ENCODE results near the gene DAND5.

The DAND5 gene

GRCh38 chr19:13019332-13019731 is 50.0 kb downstream of the DAND5 start:
- no peaks in the 10 kb centered on the region for H3K36me3 Mint-ChIP-seq (ENCODE audit: low read depth)
- no peak overlapping the region for H3K4me3 Mint-ChIP-seq
- no peak for DNase-seq
- H3K4me1 Mint-ChIP-seq: peaks cover 24% of the 10 kb centered on the region
- no peak overlapping the region for H3K27ac Mint-ChIP-seq
- peaks cover 100% of the 10 kb centered on the region for H3K27me3 Mint-ChIP-seq (ENCODE audit: low read depth, poor library complexity)
- TF ChIP-seq CTCF (IDR thresholded peaks at IDR 0.05): no peak
- no peaks in the 10 kb centered on the region for H3K9me3 Mint-ChIP-seq

- no peak for DNase-seq
- no peaks in the 10 kb centered on the region for H3K9me3 Mint-ChIP-seq
- no peaks in the 10 kb centered on the region for H3K36me3 Mint-ChIP-seq (ENCODE audit: low read depth)
- peaks cover 100% of the 10 kb centered on the region for H3K27me3 Mint-ChIP-seq (ENCODE audit: low read depth, poor library complexity)
- H3K4me1 Mint-ChIP-seq: peaks cover 29% of the 10 kb centered on the region
- no peak overlapping the region for H3K27ac Mint-ChIP-seq
- H3K4me3 Mint-ChIP-seq: no peak overlapping the region
- no peak for TF ChIP-seq CTCF (IDR thresholded peaks at IDR 0.05)
Measured at GRCh38 chr19:13020002-13020414, 50.6 kb downstream of the DAND5 start.

- H3K36me3 Mint-ChIP-seq (ENCODE audit: low read depth): no peaks in the 10 kb centered on the region
- H3K9me3 Mint-ChIP-seq: no peaks in the 10 kb centered on the region
- peak overlapping the region; percentile 18 for H3K4me3 Mint-ChIP-seq
- DNase-seq: no peak
- H3K27me3 Mint-ChIP-seq (ENCODE audit: low read depth, poor library complexity): peaks cover 100% of the 10 kb centered on the region
- TF ChIP-seq CTCF (IDR thresholded peaks at IDR 0.05): no peak
- peaks cover 41% of the 10 kb centered on the region for H3K4me1 Mint-ChIP-seq
- H3K27ac Mint-ChIP-seq: no peak overlapping the region
Measured at GRCh38 chr19:13022111-13022858, 52.9 kb downstream of the DAND5 start.

GRCh38 chr19:13022859-13023636 is 53.7 kb downstream of the DAND5 start:
- no peak overlapping the region for H3K4me3 Mint-ChIP-seq
- H3K27ac Mint-ChIP-seq: no peak overlapping the region
- peaks cover 100% of the 10 kb centered on the region for H3K27me3 Mint-ChIP-seq (ENCODE audit: low read depth, poor library complexity)
- peaks cover 36% of the 10 kb centered on the region for H3K4me1 Mint-ChIP-seq
- TF ChIP-seq CTCF (IDR thresholded peaks at IDR 0.05): no peak
- no peaks in the 10 kb centered on the region for H3K36me3 Mint-ChIP-seq (ENCODE audit: low read depth)
- no peaks in the 10 kb centered on the region for H3K9me3 Mint-ChIP-seq
- DNase-seq: no peak

- no peaks in the 10 kb centered on the region for H3K9me3 Mint-ChIP-seq
- peaks cover 100% of the 10 kb centered on the region for H3K27me3 Mint-ChIP-seq (ENCODE audit: low read depth, poor library complexity)
- no peak for TF ChIP-seq CTCF (IDR thresholded peaks at IDR 0.05)
- H3K36me3 Mint-ChIP-seq (ENCODE audit: low read depth): no peaks in the 10 kb centered on the region
- H3K27ac Mint-ChIP-seq: no peak overlapping the region
- peaks cover 36% of the 10 kb centered on the region for H3K4me1 Mint-ChIP-seq
- DNase-seq: no peak
- no peak overlapping the region for H3K4me3 Mint-ChIP-seq
Measured at GRCh38 chr19:13023656-13024055, 54.3 kb downstream of the DAND5 start.

Data from nephron progenitor cell (in vitro differentiated cells).